ENCODE measurements around the gene RNU6-1.

The RNU6-1 gene

DNA sequence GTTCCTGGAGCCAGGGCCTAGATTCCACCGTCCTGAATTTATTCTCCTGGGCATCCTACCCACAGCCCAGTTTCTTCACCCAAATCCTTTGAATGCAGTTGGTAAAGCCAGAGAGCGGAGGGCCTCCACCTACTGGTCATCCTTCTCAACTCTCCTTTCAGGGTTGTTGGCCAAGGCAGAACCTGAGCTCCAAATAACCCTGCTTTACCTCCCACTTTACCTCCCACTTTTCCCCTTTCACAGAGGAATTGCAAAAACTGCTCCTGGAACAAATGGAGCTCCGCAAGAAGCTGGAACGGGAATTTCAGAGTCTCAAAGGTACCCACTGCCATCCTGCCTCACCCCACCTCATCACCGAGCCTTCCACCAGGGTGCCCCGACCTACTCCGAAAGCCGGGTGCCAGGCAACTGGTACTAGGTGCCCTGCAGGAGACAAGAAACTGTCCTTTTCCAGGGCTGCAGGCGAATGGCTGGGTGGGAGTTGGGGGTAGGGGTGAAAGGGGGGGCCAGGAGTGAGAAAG lies 7.8 kb downstream of the RNU6-1 start:
- no peak for DNase-seq

DNA sequence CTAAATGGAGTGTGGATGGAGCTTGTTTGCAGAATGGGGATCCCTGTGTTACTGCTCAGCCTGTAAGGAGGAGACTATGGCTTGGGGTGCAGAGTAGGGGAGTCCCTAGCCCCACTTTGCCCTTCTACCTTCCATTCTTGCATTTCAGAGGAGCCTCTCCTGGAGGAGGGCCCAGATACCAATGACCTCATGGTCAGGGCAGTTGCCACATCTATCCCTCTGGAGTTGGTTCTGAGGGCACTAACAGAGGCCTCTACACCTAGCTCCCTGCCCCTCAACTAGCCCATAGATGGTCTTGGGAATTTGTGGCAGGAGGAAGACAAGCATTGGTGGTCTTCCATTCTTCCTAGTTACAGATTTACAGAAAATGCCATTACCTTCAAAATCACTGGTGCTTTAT lies 8.5 kb downstream of the RNU6-1 start:
- no peak for DNase-seq

DNA sequence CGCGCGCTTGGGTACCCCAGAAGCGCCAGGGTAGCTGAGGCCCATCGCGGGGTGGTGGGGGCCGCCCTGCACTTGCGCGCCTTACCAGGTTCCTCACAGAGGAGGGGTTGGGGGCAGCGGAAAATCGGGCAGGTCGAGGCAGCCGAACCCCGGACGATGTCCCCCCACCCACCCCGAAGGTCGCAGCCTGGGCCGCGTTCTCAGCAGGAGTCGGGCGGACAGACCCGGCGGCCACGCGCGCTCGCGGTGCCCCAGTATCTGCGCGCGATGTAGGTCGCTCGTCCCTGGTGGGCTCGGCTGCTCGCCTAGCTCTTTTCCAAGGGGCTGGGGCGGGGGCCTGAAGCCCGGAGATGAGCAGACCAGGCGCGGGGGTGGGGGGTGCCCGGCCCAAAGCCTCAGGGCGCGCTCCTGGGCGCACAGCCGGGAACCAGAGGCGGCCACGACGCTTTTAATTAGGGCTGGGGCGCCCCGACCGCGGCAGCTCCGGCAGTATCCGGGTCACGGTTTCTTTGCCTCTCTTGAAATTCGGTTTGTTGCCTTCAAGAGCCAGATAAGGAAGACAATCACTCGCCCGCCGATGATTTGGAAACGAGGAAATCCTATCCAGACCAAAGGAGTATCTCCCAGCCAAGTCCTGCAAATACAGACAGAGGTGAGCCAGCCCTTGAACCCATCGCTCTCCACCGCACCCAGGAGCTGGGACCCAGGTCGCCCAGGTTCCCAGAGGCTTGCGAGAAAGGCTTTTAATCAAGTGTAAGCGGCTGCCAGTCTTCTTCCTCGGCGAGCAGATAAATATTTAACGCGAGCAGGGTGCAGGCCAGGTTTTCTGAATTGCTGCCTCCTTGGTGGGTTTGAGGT lies 10.0 kb downstream of the RNU6-1 start:
- DNase-seq: no peak

DNA sequence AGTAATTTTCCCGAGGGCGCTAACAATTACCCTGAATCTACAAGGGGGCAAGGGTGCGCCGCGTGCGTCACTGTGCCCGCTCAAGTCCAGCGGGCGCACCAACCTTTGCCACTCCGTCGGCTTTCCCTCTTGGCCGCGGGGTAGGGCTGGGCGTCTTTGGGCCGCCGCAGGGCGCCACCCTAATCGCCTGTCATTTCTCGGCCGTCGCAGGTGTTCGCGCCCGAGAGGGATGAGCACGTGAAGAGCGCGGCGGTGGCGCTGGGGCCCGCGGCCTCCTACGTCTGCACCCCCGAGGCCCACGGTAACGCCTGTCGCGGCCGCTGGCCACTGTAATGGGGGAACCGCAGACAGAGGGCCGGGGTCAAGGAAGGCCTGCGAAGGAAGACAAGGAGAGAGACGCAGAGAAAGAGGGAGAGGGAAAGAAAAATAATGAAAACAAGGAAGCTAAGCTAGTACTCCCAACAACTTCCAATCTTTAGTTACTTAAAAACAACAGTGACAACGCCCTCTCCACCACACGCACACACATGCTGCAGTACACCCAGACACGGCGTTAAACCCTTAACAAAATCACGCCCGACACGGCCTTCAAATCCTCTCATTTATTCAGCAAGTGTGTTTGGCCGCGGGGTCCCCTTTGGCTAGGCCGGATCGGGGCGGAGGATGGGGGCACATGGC lies 10.7 kb downstream of the RNU6-1 start:
- DNase-seq: no peak

DNA sequence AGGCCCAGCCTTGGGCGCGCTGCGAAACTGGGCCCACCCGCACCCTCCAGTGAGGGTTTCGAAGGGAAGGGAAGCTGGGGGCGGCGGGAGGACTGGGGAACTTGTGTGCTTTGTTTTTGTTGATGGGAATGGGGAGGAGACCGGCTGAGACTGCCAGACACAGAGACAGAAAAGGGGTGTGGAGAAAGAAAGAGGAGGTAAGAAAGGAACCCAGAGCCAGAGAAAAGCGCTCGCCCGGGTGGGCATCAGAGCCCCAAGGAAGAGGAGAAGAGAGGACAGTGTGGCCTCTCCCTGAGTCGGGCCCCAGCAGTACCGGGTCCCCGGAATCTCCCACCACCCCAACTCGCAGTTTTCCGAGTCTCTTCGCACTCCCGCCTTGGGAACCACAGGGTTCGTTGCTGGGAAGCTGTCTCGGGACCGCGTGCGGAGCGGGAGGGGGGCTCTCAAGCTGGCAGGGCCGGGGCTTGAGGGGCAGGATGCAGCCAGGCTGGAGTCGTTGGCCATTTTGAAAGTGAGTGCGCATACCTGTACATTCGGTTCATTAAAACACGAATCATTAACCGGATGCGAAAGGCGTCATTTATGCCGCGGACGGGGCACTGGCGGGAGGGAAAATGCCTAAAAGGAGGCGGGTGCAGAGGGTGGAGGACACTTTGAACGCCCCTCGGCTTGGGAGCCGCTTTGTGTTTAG lies 11.4 kb downstream of the RNU6-1 start:
- DNase-seq: no peak

DNA sequence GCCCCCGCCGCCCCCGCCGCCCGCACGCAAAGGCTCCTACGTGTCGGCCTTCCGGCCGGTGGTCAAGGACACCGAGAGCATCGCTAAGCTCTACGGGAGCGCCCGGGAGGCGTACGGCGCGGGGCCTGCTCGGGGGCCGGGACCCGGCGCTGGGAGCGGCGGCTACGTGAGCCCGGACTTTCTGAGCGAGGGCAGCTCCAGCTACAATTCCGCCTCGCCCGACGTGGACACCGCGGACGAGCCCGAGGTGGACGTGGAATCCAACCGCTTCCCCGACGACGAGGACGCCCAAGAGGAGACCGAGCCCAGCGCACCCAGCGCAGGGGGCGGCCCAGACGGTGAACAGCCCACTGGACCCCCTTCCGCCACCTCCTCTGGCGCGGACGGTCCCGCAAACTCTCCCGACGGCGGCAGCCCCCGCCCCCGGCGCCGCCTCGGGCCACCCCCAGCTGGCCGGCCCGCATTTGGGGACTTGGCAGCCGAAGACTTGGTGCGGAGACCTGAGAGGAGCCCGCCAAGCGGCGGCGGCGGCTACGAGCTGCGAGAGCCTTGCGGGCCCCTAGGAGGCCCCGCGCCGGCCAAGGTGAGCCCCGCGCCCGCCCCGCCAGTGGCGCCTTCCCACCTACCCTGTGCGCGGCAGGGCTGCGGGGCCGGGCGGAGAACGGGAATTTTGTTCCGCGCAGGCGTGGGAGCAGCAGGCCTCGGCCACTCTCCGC lies 12.1 kb downstream of the RNU6-1 start:
- no peak for DNase-seq

DNA sequence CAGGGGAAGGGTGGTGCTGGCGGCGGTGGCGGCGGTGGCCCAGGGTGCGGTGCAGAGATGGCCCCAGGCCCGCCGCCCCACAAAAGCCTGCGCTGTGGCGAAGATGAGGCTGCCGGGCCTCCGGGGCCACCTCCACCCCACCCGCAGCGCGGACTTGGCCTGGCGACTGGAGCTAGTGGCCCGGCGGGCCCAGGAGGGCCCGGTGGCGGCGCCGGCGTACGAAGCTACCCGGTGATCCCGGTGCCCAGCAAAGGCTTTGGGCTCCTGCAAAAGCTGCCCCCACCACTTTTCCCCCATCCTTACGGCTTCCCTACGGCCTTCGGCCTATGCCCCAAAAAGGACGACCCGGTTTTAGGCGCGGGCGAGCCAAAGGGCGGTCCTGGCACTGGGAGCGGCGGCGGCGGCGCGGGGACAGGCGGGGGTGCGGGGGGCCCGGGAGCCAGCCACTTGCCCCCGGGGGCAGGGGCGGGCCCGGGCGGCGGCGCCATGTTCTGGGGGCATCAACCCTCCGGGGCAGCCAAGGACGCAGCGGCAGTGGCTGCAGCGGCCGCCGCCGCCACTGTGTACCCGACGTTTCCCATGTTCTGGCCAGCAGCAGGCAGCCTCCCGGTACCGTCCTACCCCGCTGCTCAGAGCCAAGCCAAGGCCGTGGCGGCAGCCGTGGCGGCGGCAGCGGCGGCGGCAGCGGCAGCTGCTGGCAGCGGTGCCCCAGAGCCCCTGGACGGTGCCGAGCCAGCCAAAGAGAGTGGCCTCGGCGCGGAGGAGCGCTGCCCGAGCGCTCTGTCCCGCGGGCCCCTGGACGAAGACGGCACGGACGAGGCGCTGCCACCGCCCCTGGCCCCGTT lies 12.9 kb downstream of the RNU6-1 start:
- no peak for DNase-seq

DNA sequence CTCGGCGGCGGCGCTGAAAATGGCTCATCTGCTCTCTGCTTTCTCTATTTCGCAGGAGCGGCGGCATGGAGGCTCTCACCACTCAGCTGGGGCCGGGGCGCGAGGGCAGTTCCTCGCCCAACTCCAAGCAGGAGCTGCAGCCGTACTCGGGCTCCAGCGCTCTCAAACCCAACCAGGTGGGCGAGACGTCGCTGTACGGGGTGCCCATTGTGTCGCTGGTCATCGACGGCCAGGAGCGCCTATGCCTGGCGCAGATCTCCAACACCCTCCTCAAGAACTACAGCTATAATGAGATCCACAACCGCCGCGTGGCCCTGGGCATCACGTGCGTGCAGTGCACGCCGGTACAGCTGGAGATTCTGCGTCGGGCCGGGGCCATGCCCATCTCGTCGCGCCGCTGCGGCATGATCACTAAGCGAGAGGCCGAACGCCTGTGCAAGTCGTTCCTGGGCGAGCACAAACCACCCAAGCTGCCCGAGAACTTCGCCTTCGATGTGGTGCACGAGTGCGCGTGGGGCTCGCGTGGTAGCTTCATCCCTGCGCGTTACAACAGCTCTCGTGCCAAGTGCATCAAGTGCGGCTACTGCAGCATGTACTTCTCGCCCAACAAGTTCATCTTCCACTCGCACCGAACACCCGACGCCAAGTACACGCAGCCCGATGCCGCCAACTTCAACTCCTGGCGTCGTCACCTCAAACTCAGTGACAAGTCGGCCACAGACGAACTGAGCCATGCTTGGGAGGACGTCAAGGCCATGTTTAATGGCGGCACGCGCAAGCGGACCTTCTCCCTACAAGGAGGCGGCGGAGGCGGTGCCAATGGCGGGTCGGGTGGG lies 13.7 kb downstream of the RNU6-1 start:
- DNase-seq: no peak

DNA sequence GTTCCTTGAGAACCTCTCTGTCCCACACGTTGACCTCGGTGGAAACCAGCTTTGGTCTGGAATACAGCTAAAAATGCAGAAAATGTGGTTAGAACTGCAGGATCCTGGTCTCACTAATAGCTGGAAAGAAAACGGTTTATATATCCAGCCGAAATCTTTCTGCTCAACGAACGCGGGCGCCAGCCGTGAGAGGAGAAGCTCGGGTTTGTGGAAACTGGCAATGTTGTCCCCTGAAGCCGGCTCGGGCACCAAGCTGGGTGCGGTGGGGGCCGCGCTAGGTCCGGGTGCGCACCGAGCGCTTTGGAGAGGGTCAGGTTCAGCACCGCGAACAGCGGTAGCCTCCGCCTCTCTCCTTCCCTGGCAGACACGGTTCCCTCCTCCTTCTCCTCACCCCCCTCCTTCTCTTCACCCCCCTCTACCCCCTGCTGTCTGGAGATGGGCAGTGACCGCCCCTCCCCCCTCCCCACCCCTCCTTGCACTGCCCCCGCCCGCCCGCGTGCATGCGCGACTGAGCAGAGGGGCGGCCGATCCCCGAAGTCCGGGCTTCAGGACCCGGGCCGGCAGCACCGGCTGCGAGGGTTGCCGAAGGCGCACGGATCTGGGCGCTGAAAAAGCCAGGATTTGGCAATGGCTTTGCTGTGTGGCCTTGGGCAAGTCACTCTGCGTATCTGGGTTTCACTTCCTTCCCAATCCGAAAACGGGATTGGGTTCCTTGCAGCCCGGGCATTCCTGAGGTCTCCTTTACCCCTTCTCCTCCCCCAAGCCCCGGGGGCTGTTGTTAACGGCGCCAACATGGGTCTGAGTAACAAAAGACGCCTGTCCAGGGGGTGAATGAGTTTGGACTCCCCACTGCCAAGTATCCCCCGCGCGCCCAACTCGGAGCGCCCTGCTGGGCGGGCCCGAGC lies 14.6 kb downstream of the RNU6-1 start, which contains the start of gene SKOR1:
Gene SKOR1, plus strand, starts transcription at position 534 of the 905 bp plus-strand sequence. Its CDS starts 94 bp downstream, at position 628.
- DNase-seq: no peak

DNA sequence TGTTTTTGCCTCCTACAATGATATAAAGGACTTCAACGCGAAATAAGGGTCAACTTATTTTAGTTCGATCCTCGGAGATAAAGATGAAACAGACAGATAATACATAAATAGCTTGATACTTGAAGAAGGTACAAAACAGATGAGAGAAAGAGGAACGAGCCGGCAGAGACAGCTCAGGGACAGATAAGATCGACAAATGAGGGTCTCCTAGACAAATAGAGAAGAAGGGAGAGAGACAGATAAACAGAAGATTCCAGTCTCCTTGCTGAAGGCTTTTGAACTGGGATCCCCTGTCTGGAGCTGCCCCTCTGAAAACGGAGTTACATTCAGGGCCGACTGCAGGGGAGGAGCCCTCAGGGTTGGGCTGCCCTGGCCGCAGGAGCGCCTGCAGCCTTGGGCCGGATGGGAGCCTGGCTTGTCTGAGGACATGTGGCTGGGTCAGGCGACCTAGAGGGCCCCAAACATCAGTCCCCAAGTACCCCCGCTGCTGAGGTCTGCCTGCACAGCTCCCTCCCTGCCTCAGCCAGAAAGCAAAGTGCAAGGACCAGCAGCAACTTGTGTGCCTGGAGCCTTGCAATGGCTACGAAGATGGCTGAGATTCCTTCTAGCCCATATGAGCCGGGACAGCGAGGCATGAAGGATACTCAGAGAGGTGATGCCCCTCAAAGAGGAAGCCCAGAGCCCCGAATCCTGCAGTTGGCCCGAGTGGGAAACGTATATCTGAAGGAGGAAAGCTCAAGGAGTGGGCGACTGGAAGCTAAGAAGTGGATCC lies 15.5 kb downstream of the RNU6-1 start:
- DNase-seq: no peak

DNA sequence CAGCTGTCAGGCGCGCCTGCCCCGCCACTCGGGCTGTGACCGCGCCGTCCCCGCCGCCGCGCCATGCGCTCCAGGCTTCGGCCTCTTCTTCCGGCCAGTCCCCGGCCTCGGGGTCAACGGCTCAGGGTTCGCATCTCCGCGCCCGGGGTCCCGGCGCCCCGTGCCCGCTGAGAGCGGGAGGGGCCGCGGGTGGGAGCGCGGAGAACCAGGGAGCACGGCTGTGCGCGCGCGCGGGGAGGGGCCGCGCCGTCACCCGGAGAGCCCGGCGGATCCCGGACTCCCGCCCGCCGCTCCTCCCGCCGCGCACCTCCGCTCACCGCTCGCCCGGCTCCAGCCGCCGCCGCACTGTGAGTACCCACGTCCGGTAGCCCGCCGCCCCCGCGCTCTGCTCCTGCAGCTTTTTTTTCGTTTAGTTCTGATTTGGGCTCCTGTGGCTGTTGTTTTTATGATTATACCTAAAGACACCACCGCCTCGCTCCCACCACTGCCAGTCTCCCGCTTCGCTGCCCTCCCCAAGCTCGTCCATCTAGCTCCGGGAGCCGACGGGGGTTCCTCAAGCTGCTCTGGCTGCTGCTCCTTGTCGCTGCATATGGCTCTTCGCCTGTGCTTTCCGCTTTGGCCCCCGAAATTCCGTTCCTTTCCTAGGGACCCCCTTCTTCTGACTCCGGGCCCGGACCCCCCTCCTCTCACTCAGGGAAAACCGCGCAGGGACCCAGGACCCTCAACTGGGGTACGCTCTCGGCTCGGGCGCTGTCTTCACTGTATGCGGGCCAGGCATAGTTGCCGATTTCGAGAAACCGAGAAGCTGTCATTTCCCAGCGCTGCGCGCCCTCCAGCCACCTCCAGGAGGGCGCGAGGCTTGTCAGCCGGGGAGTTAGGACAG lies 16.3 kb downstream of the RNU6-1 start:
- no peak for DNase-seq

DNA sequence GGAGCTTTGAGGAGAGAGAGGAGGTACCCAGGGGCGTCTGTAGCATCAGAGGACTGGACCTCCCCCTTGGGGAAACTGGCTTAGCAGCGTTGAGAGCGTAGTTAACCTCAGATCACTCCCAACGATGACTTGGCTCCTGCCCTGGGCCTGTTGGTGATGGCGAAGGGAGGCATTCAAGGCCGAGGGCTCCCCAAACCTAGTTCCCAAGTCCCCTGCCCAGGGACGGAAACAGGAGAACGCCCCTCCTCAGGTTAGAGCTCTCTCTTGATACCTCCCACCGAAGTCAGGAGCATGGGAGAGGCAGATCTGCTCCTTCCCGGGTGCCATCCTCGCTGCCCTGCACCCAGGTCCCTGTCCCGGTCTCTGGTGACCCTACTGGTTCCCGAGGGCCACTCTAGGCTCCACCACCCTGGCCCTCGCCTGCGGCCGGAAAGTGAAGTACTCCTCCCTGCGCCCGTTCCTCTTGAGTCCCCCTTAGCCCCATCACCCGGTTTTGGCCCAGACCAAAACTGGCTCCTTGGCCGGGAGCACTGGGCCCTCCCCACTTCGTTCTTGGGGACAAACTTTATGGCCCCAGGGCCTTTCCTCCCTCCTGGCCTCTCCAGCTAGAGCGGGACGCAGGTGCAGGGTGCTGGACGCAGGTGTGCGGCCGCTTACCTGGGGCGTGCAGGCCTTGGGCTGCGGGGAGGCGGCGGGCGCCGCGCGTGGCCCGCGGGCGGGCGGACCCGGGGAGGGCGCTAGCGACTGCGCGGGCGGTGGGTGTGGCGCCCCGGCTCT lies 17.1 kb downstream of the RNU6-1 start:
- DNase-seq: no peak

DNA sequence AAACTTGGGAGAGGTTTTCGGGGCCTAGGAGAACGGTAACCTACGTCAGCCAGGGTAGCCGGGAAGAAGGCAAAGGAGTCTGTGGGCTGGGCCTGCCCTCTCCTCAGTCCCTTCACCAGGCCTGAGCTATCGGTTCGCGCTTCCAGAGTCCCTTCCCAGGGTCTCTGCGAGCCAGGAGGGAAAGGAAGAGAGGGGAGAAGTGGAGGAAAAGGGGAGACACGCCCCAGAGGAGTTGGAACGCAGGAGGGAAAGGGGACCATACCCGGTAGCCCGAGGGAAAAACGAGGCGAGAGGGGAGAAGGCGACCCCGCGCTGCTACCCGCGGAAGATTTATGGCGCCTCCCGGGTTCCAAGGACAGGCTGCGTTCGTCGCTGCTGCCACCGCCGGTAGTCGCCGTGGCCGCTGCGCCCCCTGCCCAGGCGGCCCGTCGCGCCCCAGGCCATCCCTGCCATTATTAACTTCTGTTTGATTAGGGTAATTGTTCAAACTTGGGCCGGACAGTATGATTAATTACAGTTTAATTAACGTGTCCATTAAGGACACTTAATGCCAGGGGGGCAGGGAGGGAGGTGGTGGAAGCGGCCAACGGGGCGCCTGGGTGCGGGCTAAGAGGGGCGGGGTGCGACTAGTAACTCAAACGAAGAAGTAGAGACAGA lies 17.9 kb downstream of the RNU6-1 start:
- DNase-seq: no peak

DNA sequence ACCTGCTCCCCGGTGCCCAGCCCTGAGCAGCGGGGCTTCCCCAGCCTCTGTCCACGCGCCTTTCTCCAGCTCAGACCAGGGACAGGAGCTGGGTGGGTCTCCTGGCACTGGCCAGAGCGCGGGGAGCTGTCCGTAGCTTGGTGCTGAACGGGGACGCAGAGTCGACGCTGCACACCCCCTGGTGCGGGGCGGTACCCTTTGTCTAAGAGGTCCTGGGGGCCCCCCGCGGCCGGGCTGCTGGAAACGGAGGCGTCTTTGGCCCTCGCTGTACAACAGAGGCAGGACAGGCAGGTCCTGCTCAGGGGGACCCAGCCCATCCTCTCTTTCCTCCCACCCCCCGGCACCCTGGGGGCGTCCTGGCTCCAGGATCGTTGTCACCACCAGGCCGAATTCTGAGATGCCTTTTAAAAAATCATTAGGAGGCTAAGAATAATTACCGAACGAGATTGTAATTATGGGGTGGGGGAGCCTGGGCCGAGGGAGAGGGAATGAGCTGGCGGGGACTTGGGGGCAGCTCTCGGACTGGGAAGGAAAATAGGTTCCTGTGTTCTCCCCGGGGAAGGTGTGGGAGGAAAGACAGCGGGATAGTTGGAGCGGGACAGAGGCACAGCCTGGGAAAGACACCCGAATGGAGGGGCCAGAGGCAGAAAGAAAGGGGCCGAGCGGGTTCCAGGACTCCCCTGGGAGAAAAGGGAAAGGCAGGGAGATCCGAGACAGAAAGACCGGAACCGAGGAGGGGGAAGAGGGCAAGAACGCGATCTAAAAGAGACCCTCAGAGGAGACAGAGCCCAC lies 18.7 kb downstream of the RNU6-1 start:
- DNase-seq: no peak

DNA sequence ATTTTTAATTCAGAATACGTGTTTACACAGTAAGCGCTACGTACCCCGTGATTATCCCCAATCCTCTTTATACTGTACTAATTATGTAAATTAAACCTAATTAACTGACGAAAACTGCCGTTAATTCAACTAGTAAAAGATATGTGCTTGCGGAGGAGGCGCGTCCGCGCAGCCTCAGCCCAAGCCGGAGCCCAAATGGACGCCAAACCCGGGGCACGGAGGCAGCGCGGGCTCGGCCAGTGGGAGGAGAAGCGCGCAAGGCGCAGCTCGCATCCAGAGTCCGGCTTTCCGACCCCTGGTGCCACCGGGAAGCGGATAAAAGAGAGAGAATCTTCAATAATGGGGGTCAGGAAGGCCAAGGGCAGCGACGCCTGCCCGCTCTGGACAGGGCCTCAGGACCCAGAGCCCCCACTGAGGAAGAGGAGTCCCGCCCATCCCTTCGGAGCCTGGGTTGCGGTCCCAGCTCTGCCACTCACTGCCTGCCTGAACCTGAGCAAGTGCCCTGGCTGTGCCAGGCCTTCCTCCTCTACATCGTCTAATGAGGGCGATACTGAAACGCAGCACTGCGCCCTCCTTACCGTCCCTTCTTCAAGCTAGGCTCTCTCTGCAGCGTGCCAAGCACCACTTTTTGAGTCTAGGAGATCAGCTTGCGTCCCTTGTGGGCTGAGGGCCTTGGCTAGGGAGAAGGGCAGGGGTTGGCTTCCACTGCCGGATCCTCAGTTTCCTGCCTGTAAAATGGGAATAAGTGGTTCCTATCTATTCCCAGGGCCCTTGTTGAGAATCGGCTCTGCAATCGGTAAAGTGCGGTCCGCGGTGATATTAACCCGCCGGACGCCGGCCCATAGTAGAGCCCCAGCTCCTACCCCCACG lies 19.5 kb downstream of the RNU6-1 start:
- no peak for DNase-seq

Measured in DMS79 treated with DMSO at 0.1 percent for 48 hours (cell line).